CD1c-positive myeloid dendritic cell (primary cell): ENCODE results near the gene GPR3.
A peak's percentile ranks its signal among the peaks of the same experiment; 100 is the strongest.
"Not testable (repeated sequence)": the region's sequence is repeated elsewhere in the genome, so short reads cannot be mapped to it uniquely, and the experiment has no call there.

Experiments used
- DNase-seq: peaks from one replicate; pipeline ENCODE4 v3.0.0-alpha.2; 2016; ENCODE audit errors: extremely low spot score

GPR3 gene

GRCh38 chr1:27400082-27400962 is 7.9 kb downstream of the GPR3 start:
- no peak for DNase-seq

GRCh38 chr1:27400963-27401341 is 8.5 kb downstream of the GPR3 start:
- no peak for DNase-seq

- DNase-seq, result peak; percentile 74
These were observed 9.9 kb downstream of the GPR3 start for GRCh38 chr1:27402349-27402754.

DNA sequence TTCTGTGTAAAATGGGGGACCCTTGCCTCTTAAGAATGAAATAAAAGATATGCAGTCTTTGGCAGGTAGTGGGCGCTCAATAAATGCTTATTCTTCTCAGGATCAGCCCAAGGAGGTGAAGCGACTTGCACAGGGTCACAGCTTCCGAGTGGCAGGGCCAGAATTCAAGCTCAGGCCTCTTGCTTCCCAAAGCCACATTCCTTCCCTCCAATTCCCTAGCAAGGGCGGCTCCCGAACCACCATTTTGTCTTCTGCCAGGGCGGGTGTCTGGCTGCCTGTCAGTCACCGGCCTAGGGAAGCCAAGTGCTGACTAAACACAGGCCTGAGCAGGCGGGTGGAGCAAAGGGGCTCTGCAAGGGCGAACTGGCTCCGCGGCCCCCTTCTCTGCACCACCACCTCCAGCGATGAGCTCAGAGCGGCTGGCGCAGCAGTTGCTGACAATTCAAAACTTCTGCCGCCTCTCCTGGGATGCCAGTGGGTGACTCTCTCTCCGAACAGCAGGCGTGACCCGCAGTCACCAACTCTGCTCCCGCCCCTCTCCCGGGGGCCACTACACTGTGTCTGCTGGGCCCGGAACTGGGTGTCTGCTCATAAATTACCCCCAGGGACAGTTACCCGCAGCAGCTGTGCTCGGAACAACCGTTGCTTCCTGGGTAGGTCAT is 10.8 kb downstream of the GPR3 start:
- peak; percentile 50 for DNase-seq

DNA sequence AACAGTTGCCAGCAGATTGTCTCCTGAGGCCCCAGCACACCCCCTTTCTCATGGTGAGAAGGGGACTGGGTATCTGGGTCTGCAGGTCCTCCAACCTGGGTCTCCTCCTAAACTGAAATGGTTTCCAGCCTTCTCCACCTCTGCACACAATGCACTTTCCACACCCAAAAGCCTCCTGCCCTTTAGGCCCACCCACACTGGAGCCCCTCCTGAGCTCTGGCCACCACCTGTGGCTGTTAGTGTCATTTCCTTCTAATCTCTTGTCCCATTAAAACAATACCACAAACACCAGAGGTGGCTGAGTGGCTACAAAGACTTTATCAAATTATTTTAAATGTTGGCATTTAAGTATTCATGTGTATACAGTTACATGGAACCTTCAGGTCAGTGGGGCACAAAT is 11.5 kb downstream of the GPR3 start:
- no peak for DNase-seq

GRCh38 chr1:27405074-27405473 is 12.7 kb downstream of the GPR3 start:
- DNase-seq, result no peak

GRCh38 chr1:27405598-27406361 is 13.4 kb downstream of the GPR3 start:
- not testable (repeated sequence) for DNase-seq

- DNase-seq, result no peak
These were observed 13.9 kb downstream of the GPR3 start for GRCh38 chr1:27406362-27406680.

DNA sequence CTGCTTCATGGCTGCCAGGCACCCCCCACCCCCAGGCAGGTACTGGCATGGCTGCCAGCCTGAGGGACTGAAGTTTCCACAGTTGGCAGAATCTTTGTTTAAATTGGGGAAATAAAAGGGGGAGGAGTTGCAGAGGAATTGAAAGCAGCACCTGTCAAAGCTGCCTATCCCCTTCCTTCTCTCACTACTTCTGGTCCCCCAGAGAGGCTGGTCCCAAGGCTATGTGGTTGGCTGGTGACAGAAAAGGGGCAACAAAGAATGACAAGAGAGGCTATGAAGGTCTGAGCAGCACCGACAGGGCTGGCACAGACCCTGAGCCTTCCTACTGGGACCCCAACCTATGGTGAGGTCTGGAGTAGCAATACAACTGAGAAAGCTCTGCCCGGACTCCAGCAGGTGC is 14.4 kb downstream of the GPR3 start:
- DNase-seq, result not testable (repeated sequence)

DNA sequence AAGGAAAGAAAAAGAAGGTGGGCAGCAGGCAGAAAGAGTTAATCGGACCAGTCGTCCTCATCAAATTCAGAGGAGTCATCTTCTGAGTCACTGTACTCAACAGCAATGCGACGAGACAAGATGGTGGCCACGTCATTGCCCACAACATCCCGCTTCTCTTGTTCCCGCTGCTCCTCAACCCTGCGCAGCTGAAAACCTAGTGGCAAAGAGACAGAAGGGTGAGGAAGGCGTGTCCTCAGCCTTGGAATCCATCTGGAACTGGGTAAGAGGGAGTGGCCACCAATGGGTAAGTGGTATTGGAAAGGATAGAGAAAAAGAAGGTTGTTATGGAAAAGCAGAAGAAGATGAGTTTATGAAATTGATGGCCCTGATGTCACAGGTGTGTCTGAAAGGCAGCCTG is 15.7 kb downstream of the GPR3 start:
- no peak for DNase-seq

GRCh38 chr1:27409669-27410068 is 17.2 kb downstream of the GPR3 start:
- DNase-seq, result no peak

DNA sequence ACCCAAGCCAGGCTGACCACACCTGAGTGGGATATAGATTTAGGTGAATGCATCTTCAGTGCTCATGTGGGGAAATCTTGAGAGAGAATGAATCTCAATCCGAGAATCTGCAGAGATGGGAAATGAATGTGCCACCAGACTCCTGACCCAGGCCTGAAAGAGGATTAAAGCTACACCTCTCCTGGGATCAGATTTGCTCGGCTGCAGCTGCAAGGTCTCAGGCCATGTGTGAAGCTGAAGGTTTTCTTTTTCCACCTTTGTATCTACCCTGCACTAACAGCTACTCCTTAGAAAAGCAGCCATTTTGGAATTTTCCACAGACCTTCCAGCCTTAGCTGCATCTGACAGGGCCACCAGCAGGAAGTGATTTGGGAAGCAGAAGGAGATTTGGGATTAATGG is 18.3 kb downstream of the GPR3 start:
- no peak for DNase-seq

- no peak for DNase-seq
These were observed 20.1 kb downstream of the GPR3 start for GRCh38 chr1:27412502-27412901.

DNA sequence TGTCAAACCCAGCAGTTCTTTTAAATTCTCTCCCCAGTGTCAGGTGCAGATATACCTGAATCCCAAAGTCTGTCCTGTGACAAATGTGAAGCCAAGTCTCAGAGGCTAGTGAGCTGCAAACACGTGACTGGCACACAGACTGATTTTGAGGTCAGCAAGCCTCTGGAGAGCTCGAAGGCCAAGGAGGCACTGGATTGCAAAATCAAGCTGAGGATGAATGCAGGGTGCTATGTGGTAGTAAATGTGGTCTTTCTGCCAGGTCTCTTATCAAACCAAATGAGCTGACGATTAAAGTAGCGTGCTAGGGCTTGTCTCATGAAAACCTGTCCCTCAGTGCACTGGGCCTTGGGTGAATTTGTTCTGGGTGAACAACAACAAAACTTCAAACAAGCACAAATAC is 20.6 kb downstream of the GPR3 start:
- DNase-seq, result no peak

DNA sequence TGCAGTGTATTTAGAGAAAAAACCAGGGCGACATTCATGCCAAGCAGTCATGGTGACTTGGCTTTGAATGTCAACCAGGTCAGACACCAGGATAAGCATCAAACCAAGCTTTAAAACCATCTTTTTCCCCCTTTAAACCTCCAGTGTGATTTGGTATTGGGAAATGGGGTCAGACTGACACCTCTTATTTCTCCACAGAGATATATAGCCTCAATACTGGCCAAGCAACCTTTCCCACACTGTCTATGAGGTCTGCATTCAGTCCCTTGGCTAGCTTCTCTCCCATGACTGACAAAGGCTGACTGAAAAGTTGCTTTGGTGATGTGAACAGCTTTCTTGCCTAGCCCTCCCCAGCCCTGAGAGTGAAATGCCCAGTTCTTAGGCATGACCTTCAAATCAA is 21.7 kb downstream of the GPR3 start:
- no peak for DNase-seq

GRCh38 chr1:27416387-27417111 is 24.1 kb downstream of the GPR3 start:
- peak; percentile 63 for DNase-seq

GRCh38 chr1:27417713-27418112 is 25.3 kb downstream of the GPR3 start:
- DNase-seq, result no peak

DNA sequence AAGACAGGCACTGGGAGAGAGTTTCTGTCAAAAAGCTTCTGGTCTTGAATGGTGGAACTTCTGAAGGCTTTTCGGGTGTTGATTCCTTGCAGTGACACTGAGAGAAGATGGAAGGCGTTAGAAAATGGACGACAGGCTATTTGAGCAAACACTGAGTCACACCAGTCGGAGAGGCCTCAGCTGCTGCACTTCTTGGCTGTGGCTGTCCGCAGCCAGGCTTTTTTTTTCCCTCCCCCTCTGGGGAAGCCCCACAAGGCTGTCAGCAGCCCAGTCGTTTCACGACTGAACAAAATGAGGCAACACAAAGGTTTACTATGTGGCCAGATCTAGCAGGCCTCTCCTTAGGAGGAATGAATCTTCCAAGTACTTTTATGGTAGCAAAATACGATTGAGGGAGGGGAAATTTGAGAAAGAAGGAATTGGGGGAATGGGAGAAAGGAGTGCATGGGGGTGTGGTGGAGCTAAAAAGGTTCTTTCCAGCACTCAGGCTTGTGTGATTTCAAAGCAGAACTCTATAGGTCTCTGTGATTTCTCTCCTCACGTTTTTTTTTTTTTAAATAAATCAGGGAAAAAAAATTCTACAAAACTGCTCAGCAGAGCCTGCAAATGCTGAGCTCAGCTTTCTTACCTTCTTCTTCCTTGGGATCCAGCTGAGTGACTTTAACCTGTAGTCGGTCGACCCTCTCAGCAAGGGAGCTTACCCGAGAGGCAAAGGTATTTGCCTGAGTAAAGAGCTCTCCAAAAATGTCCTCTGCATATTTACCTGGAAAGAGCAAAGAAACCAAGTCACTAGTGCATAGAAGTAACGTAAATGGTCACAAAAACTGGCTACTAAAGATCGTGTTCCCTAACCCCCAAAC is 26.1 kb downstream of the GPR3 start:
- DNase-seq, result no peak

DNA sequence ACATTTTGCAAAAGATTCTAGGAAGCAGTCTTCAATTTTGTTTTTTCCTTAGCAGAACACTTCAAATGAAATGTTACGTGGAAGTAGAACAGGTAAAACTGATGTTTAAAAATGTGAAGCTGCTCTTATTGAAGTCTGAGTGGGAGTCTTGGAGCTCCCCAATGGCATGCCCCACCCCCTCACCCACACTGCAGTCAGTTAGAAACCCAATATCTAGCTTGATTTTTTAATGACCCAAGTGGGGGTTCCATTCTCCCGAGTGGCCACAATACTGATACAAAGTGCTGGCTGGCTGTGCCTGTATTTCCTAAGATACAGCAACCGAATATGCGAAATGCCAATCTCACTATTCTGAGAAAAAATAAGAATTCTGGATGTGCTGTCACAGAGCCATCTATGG is 31.3 kb downstream of the GPR3 start:
- DNase-seq, result no peak

GRCh38 chr1:27427329-27427728 is 34.9 kb downstream of the GPR3 start:
- DNase-seq, result peak; percentile 58

GRCh38 chr1:27427816-27428315 is 35.4 kb downstream of the GPR3 start:
- DNase-seq, result no peak
